CD4-positive, alpha-beta T cell treated with Interleukin-6 at 100 ng/mL for 8 hours (primary cell): Measurements from ENCODE around the gene CHI3L1.

Experiments used
- DNase-seq: peaks from one replicate; pipeline ENCODE4 v3.0.0-alpha.2; 2020; ENCODE audit warnings: mixed read lengths, low spot score

The CHI3L1 gene

GRCh38 chr1:203204756-203205155 is 18.3 kb upstream of the CHI3L1 start:
- no peak for DNase-seq

DNA sequence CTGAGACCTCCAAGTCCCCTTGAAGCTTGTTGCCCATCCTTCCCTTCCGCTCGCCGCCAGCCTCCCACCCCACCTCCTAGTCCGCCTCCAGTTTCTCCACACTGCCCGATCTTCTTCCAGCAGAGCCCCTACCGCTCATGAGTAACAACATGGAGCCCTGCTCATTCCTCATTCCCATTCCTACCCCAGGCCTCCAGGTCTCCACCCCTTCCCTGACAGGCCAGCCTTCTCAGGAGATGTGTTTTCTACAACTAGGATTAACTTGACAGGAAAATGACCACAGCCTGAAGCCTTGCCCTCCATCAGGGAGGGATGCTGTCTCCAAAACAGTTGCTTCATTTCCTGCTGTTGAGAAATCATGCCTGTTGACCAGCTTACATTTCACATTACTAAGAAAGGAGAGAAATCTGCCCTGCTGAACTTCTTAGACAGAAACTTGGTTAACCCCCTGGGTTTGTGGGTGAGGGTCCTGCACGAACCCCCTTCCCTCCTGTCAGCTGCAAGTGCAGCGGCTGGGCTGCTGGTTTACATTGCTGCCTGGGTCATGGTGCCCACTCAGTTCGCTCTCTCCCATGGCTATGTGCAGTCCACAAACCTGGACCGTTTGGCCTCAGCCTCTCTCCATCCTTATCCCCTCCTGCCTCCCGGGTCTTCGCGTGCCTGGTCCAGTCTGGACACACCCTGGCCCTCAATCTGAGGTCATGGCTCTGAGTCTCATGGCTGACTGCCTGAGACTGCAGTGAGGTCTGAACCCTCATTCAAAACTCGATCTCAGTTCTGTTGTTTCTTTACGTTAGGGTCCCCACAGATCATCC is 16.1 kb upstream of the CHI3L1 start:
- DNase-seq = no peak

- no peak for DNase-seq
These were observed 15.2 kb upstream of the CHI3L1 start for GRCh38 chr1:203201516-203202205.

- no peak for DNase-seq
These were observed 14.4 kb upstream of the CHI3L1 start for GRCh38 chr1:203200916-203201315.

- DNase-seq = no peak
These were observed 13.5 kb upstream of the CHI3L1 start for GRCh38 chr1:203199816-203200571.

DNA sequence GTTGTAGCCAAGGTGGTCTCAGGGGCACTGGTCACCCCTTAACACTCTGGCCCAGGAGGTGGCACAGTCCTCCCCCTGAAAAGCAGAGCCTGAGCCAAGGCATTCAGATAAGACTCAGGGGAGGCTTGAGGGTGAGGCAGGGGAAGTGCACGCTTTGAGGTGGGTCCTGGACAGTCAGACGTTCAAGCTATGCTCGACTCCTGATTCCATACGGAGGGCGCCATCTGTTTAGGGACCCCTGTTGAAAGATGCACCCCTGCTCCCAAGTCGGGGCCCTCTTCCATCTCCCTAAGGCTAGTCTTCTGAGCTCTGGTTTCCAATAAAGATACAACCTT is 12.9 kb upstream of the CHI3L1 start:
- no peak for DNase-seq

DNA sequence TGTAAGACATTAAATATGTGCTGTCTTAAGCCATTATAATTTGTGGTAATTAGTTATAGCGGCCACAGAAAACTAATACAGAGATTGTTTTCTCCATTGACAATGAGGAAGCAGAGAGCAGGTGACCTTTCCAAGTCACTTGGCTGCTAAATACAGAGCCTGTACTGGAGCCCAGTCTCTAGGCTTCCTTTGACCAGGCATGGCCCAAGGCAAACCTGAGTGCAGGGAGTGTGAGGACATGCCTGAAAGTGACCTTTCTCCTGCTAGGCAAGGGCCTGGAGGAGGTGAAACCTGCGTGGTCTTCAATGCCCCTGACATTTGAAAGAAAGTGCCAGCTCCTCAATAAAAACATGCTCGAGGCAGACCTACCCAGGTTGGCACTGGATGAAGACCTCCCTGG is 12.5 kb upstream of the CHI3L1 start:
- no peak for DNase-seq

GRCh38 chr1:203197625-203198024 is 11.1 kb upstream of the CHI3L1 start:
- DNase-seq = no peak

DNA sequence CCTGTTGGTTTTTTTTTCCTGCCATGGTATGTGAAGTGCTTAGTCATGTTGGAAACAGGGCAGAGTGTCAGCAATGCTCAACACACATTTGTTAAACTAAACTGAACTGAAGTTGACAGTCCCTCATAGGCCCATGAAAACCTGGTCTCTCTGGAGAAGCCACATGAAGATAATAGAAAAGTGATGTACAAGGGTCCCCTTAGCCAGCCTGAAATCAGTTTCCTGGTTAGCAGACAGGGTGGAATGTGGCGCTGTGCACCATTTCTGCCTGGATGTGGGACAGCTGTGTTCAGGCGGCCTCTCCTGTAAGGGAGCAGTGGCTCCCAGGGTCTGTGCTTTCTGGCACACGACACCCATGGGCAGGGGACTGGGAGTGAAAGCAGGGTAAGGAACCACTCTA is 9.9 kb upstream of the CHI3L1 start:
- DNase-seq = no peak

GRCh38 chr1:203190949-203191348 is 4.4 kb upstream of the CHI3L1 start:
- no peak for DNase-seq

- no peak for DNase-seq
These were observed 3.4 kb upstream of the CHI3L1 start for GRCh38 chr1:203189951-203190352.

DNA sequence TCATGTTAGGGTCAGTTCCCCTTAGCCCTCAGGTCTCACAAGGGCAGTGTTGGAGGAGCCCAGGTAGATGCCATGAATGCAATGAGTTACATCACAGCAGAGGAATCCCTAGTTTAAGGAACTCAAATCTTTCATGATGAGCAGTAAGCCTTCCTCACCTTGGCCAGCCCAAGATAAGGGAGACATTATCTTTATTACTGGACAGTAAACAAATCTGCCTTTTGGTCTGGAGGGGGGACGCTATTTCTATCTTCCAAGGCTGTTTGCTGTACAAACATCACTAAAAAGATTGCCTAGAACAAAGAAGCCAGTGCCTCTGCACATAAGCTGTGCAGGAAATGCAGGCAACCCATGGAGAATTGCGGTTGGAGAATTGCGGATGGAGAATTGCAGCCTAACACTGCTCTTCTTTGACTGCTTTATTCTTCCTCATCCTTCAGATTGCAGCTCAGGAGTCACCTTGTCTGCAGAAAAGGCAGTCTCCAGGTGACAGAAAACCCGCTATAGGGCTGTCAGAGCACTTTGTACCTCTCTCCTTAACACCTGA is 2.3 kb upstream of the CHI3L1 start:
- DNase-seq = no peak

DNA sequence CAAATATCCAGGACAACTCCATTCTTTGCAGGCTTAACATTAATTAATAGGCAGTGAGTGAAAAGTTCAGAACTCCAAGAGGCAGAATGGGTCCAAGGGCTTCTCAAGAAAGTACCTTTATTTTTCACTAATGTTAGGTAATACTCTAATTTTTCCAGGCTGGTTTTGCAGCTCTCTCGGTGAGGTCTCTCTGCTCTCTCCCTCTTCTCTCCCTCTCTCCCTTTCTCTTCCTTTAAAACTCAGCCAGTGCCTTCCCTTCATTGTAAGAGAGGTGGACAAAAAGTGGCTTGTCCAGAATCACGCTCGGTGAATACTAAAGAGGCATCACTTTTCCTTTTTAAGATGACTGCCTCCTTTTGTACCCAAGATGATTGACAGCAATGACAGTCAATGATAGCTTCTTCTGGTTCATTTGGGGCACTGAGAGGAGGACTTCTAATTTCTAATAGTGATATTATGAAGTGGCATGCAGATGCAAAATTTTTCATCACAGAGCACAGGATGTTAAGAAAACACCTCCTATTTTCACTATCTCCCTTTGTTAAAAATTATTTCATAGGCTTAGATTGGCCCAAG is 1.3 kb upstream of the CHI3L1 start:
- DNase-seq = no peak

DNA sequence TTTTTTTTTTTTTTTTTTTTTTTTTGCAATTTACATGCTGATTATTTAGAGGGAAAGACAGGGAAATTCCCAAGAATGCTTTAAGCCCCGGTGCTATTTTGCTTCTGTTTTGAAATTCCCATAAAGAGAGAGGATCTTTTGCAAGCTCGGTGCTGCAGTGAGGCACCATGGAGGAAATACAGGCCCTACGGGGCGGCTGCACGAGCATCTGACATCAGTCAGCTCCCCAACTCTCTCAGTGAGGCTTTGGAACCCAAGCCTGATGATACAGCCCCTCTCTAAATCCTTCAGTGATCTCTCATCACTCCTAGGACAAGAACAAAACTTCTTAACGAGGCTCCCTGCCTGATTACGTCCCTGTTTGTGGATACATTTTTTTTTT is 791 bp upstream of the CHI3L1 start:
- DNase-seq = no peak

GRCh38 chr1:203186091-203186445 is 436 bp downstream of the CHI3L1 start:
- DNase-seq = no peak

DNA sequence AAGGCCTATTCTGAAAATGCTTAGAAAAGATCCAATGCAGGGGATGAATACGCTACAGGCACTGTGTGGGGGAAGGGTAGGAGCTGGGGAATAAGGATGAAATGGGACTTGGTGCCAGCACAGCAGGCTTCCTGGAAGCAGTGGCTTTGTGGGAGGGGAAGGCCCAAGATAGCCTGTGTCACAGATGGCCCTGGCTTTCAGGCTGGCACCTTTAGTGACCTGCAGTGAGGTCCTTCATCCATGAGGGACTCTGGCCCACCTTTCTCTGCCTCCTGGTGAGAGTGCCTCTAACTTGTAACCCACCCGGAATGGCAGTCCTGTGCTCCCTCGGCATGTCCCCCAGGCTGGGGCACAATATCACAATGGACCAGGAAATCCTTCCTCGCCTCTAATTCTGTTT is 919 bp downstream of the CHI3L1 start:
- no peak for DNase-seq

GRCh38 chr1:203185061-203185461 is 1.4 kb downstream of the CHI3L1 start:
- DNase-seq = no peak

- DNase-seq = no peak
These were observed 2.0 kb downstream of the CHI3L1 start for GRCh38 chr1:203184467-203184866.

GRCh38 chr1:203183828-203184227 is 2.7 kb downstream of the CHI3L1 start:
- DNase-seq = no peak

GRCh38 chr1:203182387-203182953 is 4.0 kb downstream of the CHI3L1 start:
- DNase-seq = no peak

- DNase-seq = no peak
These were observed 4.7 kb downstream of the CHI3L1 start for GRCh38 chr1:203181586-203182386.
